ENCODE results near the gene H19.

Gene H19

GRCh38 chr11:1946812-1947484, 50.7 kb downstream of the H19 start, which contains the start of gene MRPL23:
Gene MRPL23 (plus strand): TSS chr11:1947332. CDS start chr11:1947363, 31 bp downstream.
- DNase-seq (ENCODE audit: low read depth) = no peak
